ENCODE data around the gene CATSPER1. TPM values are rescaled to one million over a fixed set of nuclear protein-coding genes. Genes with fewer than 3 reads are reported as not detected.
A peak's percentile ranks its signal among the peaks of the same experiment; 100 is the strongest.

Gene CATSPER1
- total RNA-seq, 1 experiment from 2014 or later: 0.61 TPM

DNA sequence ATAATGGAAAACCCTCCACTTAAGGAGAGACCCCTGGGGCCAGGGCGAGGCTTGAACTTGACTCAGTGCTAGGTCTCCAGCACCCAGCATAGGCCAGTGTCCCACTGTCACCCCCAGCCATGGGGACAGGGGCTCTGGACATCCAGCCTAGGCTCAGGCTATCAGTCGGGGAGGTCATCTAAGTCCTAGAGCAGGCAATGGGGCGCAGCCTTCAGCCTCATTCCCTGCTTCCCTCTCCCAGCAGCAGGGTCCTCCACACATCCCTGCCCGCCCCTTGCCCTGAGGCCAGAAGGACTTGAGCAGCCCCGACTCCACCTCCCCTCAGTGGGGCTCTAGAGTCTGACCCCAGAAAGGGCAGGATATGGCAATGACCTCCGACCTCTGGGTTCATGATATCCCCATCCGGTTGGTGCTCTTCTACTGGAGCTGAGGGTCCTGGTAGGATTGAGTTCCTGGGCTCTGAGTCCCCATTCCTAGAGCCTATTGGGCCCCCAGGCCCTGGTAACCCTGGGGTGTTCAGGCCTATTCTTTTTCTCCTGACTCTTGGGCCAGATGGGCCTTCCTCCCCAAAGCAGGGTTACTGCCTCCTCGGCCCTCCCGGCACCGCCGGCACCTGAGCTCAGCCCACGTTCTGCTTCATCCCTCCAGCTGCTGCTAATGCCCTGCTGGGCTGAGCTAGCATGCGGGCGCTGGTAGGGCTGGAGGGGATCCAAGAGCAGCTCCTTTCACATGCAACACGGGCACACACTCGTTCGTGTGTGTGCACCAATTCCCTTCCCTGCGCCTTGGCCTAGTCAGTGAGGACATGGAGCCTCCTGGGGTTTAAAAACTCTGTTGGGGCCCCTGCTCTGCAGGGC, 10.1 kb downstream of the CATSPER1 start:
- Mint-ChIP-seq H3K9me3 (ENCODE audit: unreplicated experiment) (no peaks in the 10 kb centered on the region), H3K27ac (ENCODE audit: low read depth, unreplicated experiment) (no peak overlapping the region), H3K4me3 (ENCODE audit: unreplicated experiment) (no peak overlapping the region), H3K36me3 (ENCODE audit: insufficient read depth, unreplicated experiment) (no peaks in the 10 kb centered on the region), H3K27me3 (ENCODE audit: insufficient read depth, unreplicated experiment) (no peaks in the 10 kb centered on the region), H3K4me1 (ENCODE audit: insufficient read depth, unreplicated experiment) (peaks cover 11% of the 10 kb centered on the region)
- CTCF ChIA-PET: interaction anchor here (0.6 kb wide), 1 partner anchor 11 kb away, joined by 3 read pairs; no protein-coding TSS in a partner anchor
- no TSS peak for BruUV-seq (replicated peaks)
- POLR2A ChIA-PET: no interaction called here
- DNase-seq (ENCODE audit: unreplicated experiment): no peak
- TF ChIP-seq, protein P1, sequence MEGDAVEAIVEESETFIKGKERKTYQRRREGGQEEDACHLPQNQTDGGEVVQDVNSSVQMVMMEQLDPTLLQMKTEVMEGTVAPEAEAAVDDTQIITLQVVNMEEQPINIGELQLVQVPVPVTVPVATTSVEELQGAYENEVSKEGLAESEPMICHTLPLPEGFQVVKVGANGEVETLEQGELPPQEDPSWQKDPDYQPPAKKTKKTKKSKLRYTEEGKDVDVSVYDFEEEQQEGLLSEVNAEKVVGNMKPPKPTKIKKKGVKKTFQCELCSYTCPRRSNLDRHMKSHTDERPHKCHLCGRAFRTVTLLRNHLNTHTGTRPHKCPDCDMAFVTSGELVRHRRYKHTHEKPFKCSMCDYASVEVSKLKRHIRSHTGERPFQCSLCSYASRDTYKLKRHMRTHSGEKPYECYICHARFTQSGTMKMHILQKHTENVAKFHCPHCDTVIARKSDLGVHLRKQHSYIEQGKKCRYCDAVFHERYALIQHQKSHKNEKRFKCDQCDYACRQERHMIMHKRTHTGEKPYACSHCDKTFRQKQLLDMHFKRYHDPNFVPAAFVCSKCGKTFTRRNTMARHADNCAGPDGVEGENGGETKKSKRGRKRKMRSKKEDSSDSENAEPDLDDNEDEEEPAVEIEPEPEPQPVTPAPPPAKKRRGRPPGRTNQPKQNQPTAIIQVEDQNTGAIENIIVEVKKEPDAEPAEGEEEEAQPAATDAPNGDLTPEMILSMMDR (IDR thresholded peaks at IDR 0.05; ENCODE audit: unreplicated experiment): no peak
- intact Hi-C loops (cut with micrococcal nuclease): no loop called here

DNA sequence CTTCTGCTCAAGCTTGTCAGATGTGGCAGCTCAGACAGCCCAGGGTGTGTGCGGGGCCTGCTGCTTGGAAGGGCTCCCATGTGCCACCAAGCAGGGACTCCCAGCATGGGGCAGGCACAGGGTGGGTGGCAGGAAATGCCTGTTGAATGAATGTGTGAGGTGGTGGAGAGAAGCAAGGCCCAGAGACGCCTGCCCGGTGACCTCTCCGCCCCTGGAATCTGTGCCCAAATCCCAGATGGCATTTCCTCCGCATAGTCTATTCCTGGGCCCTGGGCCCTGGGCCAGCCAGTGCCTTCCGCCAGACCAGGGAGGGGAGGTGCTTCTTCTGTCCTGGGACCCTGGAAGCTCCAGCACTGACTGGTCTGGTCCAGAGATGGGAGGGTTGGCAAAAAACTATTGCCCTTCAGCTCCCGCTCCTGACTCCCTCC, 10.8 kb downstream of the CATSPER1 start:
- Mint-ChIP-seq H3K27me3 (ENCODE audit: insufficient read depth, unreplicated experiment) (no peaks in the 10 kb centered on the region), H3K9me3 (ENCODE audit: unreplicated experiment) (no peaks in the 10 kb centered on the region), H3K27ac (ENCODE audit: low read depth, unreplicated experiment) (peak overlapping the region; percentile 70), H3K4me3 (ENCODE audit: unreplicated experiment) (no peak overlapping the region), H3K4me1 (ENCODE audit: insufficient read depth, unreplicated experiment) (peaks cover 11% of the 10 kb centered on the region), H3K36me3 (ENCODE audit: insufficient read depth, unreplicated experiment) (no peaks in the 10 kb centered on the region)
- intact Hi-C loops (cut with micrococcal nuclease): no loop called here
- ChIA-PET POLR2A (no interaction called here), CTCF (interaction anchor here (0.8 kb wide), 1 partner anchor 136 kb away, joined by 3 read pairs; no protein-coding TSS in a partner anchor)
- no TSS peak for BruUV-seq (replicated peaks)
- DNase-seq (ENCODE audit: unreplicated experiment): peak; percentile 56
- TF ChIP-seq, protein P1 (IDR thresholded peaks at IDR 0.05; ENCODE audit: unreplicated experiment): no peak

DNA sequence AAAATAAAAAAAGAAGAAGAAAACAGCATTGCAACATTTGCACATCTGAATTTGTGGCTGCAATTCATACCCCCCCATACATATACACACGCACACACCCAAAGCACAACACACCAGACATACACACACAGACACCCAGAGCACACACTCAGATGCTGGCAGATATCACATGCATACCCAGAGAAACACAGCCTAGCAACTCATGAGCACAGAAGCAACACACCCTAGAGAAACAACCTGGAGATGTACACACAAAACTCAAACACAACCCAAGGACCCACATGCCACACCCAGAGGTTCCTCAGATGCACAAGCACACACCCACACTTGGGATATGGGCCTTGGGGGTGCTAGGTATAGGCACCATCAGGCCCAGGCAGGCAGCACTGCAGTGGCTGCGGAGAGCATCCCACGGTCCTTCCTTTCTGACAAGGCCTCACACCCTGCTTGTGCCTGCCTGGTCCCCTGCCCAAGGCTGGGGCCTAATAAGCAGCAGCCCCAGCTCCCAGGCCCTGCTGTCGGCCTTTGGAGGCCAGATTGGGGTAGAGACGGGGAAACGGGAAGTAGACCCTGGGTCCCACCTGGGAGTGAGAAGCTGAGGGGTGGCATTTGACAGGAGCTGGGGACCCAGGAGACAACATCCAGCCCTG, 11.3 kb downstream of the CATSPER1 start:
- Mint-ChIP-seq H3K4me1 (ENCODE audit: insufficient read depth, unreplicated experiment) (peaks cover 11% of the 10 kb centered on the region), H3K27me3 (ENCODE audit: insufficient read depth, unreplicated experiment) (no peaks in the 10 kb centered on the region), H3K9me3 (ENCODE audit: unreplicated experiment) (no peaks in the 10 kb centered on the region), H3K4me3 (ENCODE audit: unreplicated experiment) (no peak overlapping the region), H3K36me3 (ENCODE audit: insufficient read depth, unreplicated experiment) (no peaks in the 10 kb centered on the region), H3K27ac (ENCODE audit: low read depth, unreplicated experiment) (peak overlapping the region; percentile 70)
- intact Hi-C loops (cut with micrococcal nuclease): no loop called here
- DNase-seq (ENCODE audit: unreplicated experiment): no peak
- TF ChIP-seq, protein P1 (IDR thresholded peaks at IDR 0.05; ENCODE audit: unreplicated experiment): no peak
- no TSS peak for BruUV-seq (replicated peaks)
- ChIA-PET CTCF (interaction anchor here (0.8 kb wide), 1 partner anchor 136 kb away, joined by 3 read pairs; no protein-coding TSS in a partner anchor), POLR2A (no interaction called here)

DNA sequence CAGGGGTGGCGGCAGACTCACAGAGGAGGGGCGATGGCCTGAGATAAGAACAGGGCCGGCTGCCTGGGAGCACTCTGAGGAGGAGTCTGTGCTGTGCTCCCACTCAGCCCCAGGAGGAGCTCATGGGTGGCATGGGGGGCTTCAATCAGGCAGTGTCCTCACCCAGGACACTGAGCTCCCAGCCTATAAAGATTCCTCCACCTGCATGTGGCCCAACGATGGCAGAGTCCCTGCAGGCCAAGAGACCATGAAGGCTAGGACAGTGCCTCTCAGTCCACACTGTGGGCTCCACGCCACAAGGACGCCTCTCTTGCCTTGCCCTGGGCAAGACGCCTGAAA, 12.5 kb downstream of the CATSPER1 start:
- Mint-ChIP-seq H3K27me3 (ENCODE audit: insufficient read depth, unreplicated experiment) (no peaks in the 10 kb centered on the region), H3K9me3 (ENCODE audit: unreplicated experiment) (no peaks in the 10 kb centered on the region), H3K36me3 (ENCODE audit: insufficient read depth, unreplicated experiment) (no peaks in the 10 kb centered on the region), H3K4me1 (ENCODE audit: insufficient read depth, unreplicated experiment) (peaks cover 11% of the 10 kb centered on the region), H3K4me3 (ENCODE audit: unreplicated experiment) (no peak overlapping the region), H3K27ac (ENCODE audit: low read depth, unreplicated experiment) (no peak overlapping the region)
- no peak for DNase-seq (ENCODE audit: unreplicated experiment)
- TF ChIP-seq, protein P1 (IDR thresholded peaks at IDR 0.05; ENCODE audit: unreplicated experiment): no peak
- no TSS peak for BruUV-seq (replicated peaks)
- ChIA-PET CTCF (interaction anchor here (1.8 kb wide), 1 partner anchor 9 kb away, joined by 11 read pairs; no protein-coding TSS in a partner anchor), POLR2A (no interaction called here)
- intact Hi-C loops (cut with micrococcal nuclease): no loop called here
